ENCODE measurements around the gene ASB8. TPM values are rescaled to one million over a fixed set of nuclear protein-coding genes. Genes with fewer than 3 reads are reported as not detected.

ASB8 gene
- total and polyA plus RNA-seq, 2 of the 4 experiments (the other 2 are of a cell fraction): 22.9 to 26.7 TPM

DNA sequence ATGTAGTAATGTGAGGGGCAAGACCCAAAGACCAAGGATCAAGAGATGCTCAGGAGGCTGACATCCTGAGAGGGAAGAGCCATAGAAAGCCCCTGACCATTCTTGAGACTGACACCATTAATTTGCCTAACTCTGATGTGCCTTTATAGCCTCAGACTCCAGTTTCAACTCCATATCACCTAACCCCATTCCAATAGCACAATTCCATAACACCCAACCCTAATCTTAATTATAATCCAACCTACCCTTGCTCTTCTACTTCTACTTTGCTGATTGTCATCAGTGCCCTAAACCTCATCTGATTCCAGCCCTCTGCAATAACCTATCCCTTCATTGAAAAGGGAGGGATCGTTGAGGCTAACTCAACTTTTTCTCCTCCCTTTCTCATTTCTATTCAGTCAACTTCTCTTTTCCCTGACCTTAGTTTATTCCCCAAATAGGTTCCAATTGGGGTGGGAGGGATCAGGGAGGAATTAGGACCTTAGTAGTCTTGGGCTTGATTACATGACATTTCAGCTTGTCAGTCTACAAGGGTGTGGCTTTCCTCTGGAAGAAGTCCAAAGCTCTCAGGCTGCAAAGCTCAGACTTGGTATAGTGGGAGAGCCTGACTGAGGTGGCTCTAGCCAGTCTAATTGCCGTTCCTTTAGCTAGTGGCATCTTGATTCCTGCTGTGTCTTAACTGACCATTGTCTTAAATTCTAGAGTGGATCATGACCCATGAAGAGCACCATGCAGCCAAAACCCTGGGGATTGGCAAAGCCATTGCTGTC, 35.1 kb downstream of the ASB8 start:
- no CpG with 5 or more reads among the region's 2 CpGs for WGBS, 2 experiments (ENCODE audit: extremely low coverage in 2 of 2, insufficient read length in 1 of 2)
- no peak overlapping the region for H3K4me3 ChIP-seq (ENCODE audit: insufficient read depth, low read depth, low read length)
- peaks cover 14% of the 10 kb centered on the region for H3K9me1 ChIP-seq (ENCODE audit: insufficient read depth, low read length)
- no peak overlapping the region for H3K18ac ChIP-seq (ENCODE audit: low read depth, low read length)
- no peak overlapping the region for H2BK120ac ChIP-seq (ENCODE audit: low read depth, low read length)
- H4K91ac ChIP-seq (ENCODE audit: insufficient read depth, low read depth, low read length): no peak overlapping the region
- in situ Hi-C loops (cut with MboI; ENCODE audit: low sequenced_read_pairs): no loop called here
- ATAC-seq (ENCODE audit: low read depth): no peak
- POLR2A ChIA-PET (ENCODE audit: unreplicated experiment): interaction anchor here (0.7 kb wide), 1 partner anchor 27 kb away, joined by 4 read pairs; no protein-coding TSS in a partner anchor
- H2BK5ac ChIP-seq (ENCODE audit: low read depth, low read length, poor library complexity, severe bottlenecking): no peak overlapping the region
- no peak overlapping the region for H2AFZ ChIP-seq (replicated peaks; ENCODE audit: low read length, poor library complexity)
- peaks cover 5% of the 10 kb centered on the region; the same call in 1 of the 2 replicates for H4K20me1 ChIP-seq (ENCODE audit: insufficient read depth, low read length)
- H4K5ac ChIP-seq (ENCODE audit: low read depth, low read length): no peak overlapping the region
- CTCF ChIA-PET: no interaction called here
- BruUV-seq (replicated peaks): no TSS peak
- H3K56ac ChIP-seq (ENCODE audit: extremely low read depth, insufficient read depth, low read length): no peak overlapping the region
- no peak overlapping the region for H3K4me2 ChIP-seq (ENCODE audit: low read depth, low read length)
- H2BK20ac ChIP-seq (ENCODE audit: low read depth, low read length): no peak overlapping the region
- H2AK9ac ChIP-seq (replicated peaks; ENCODE audit: low read depth, low read length, poor library complexity): no peak overlapping the region
- H3K27me3 ChIP-seq (ENCODE audit: control insufficient read depth, insufficient read depth, low read length): no peaks in the 10 kb centered on the region
- no peaks in the 10 kb centered on the region for H3K9me3 ChIP-seq (ENCODE audit: control insufficient read depth, insufficient read depth, low read length)
- H3K23ac ChIP-seq (ENCODE audit: low read depth, low read length): no peak overlapping the region
- H3K79me1 ChIP-seq (ENCODE audit: low read depth in 1 of 2, low read length in 2 of 2): peaks cover 28 to 39% of the 10 kb centered on the region in 2 experiments
- no peak overlapping the region for H2AK5ac ChIP-seq (ENCODE audit: low read depth, low read length)
- no peak overlapping the region for H4K8ac ChIP-seq (ENCODE audit: low read depth in 2 of 2, low read length in 2 of 2)
- DNase-seq: no peak
- no peak overlapping the region for H3K9ac ChIP-seq (ENCODE audit: low read depth, low read length)
- H3K36me3 ChIP-seq (ENCODE audit: control insufficient read depth, insufficient read depth, low read length): peaks cover 3% of the 10 kb centered on the region; the same call in 1 of the 2 replicates
- H3K4ac ChIP-seq (ENCODE audit: low read depth, low read length): no peak overlapping the region
- H2BK15ac ChIP-seq (ENCODE audit: low read depth, low read length): no peak overlapping the region
- dilution Hi-C loops (cut with HindIII; ENCODE audit: low sequenced_read_pairs, unreplicated experiment): no loop called here
- TF ChIP-seq NFE2L2 (IDR thresholded peaks at IDR 0.05; ENCODE audit: low read depth, low read length): no peak
- no peak for TF ChIP-seq RFX5 (IDR thresholded peaks at IDR 0.05; ENCODE audit: low read depth, low read length)
- TF ChIP-seq MXI1 (IDR thresholded peaks at IDR 0.05; ENCODE audit: borderline replicate concordance, low read depth, low read length): no peak
- no peak for TF ChIP-seq USF2 (IDR thresholded peaks at IDR 0.05; ENCODE audit: low read depth, low read length)
- TF ChIP-seq SMC3 (IDR thresholded peaks at IDR 0.05; ENCODE audit: low read depth, low read length): no peak
- TF ChIP-seq, protein P1, sequence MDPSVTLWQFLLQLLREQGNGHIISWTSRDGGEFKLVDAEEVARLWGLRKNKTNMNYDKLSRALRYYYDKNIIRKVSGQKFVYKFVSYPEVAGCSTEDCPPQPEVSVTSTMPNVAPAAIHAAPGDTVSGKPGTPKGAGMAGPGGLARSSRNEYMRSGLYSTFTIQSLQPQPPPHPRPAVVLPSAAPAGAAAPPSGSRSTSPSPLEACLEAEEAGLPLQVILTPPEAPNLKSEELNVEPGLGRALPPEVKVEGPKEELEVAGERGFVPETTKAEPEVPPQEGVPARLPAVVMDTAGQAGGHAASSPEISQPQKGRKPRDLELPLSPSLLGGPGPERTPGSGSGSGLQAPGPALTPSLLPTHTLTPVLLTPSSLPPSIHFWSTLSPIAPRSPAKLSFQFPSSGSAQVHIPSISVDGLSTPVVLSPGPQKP (IDR thresholded peaks at IDR 0.05; ENCODE audit: borderline replicate concordance, low read depth, low read length): no peak
- no peak for TF ChIP-seq BHLHE40 (IDR thresholded peaks at IDR 0.05; ENCODE audit: low read depth, low read length)
- TF ChIP-seq MAFK (IDR thresholded peaks at IDR 0.05; ENCODE audit: low read depth, low read length): no peak
- TF ChIP-seq, protein P2, sequence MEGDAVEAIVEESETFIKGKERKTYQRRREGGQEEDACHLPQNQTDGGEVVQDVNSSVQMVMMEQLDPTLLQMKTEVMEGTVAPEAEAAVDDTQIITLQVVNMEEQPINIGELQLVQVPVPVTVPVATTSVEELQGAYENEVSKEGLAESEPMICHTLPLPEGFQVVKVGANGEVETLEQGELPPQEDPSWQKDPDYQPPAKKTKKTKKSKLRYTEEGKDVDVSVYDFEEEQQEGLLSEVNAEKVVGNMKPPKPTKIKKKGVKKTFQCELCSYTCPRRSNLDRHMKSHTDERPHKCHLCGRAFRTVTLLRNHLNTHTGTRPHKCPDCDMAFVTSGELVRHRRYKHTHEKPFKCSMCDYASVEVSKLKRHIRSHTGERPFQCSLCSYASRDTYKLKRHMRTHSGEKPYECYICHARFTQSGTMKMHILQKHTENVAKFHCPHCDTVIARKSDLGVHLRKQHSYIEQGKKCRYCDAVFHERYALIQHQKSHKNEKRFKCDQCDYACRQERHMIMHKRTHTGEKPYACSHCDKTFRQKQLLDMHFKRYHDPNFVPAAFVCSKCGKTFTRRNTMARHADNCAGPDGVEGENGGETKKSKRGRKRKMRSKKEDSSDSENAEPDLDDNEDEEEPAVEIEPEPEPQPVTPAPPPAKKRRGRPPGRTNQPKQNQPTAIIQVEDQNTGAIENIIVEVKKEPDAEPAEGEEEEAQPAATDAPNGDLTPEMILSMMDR (conservative IDR thresholded peaks at IDR 0.05; ENCODE audit: low read depth, low read length): no peak
- TF ChIP-seq FOS (IDR thresholded peaks at IDR 0.05; ENCODE audit: low read depth, low read length): no peak
- H3K4me1 ChIP-seq (ENCODE audit: control insufficient read depth, insufficient read depth, low read length): no peaks in the 10 kb centered on the region
- no peak overlapping the region for H3K27ac ChIP-seq (ENCODE audit: insufficient read depth, low read length)
- intact Hi-C loops (cut with micrococcal nuclease): no loop called here
- H3K14ac ChIP-seq (replicated peaks; ENCODE audit: low read depth, low read length): no peak overlapping the region

Data from IMR-90 (cell line).